GM18508 (cell line): Measurements from ENCODE around the gene MRAS.

Experiments used
- ATAC-seq: cut with Tn5 transposase; IDR thresholded peaks from one replicate; pipeline ENCODE4 v1.9.1; 2021; ENCODE audit warnings: moderate number of reproducible peaks; ENCODE audit not compliant: insufficient read depth, unreplicated experiment

MRAS gene

GRCh38 chr3:138347960-138348753 lies at the start of gene MRAS:
Gene MRAS (plus strand): TSS chr3:138348579. CDS start chr3:138372884, 24,305 bp downstream.
- no peak for ATAC-seq

DNA sequence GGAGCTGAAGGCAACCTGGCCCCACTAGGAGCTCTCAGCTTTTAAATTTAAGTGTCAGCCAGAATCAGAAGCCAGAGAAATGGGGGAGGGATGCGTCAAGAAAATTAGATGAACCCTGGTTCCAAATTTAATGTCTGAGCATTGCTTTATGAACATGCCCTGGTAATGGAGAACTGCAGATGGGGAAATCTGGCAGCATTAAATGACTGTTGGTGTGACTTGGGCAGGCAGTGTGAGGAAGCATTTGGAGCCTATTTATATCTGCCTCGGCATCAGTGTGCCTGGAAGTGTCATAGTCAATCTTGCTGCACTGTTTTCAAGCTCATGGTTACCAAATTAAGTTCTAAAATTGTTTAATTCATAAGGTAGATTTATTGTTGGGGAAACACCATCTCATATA lies 47.7 kb upstream of the MRAS start:
- ATAC-seq, result no peak

- ATAC-seq, result no peak
These were observed 44.9 kb upstream of the MRAS start for GRCh38 chr3:138303474-138303873.

GRCh38 chr3:138307899-138308298 lies 40.5 kb upstream of the MRAS start:
- no peak for ATAC-seq

GRCh38 chr3:138308783-138309182 lies 39.6 kb upstream of the MRAS start:
- ATAC-seq, result no peak

DNA sequence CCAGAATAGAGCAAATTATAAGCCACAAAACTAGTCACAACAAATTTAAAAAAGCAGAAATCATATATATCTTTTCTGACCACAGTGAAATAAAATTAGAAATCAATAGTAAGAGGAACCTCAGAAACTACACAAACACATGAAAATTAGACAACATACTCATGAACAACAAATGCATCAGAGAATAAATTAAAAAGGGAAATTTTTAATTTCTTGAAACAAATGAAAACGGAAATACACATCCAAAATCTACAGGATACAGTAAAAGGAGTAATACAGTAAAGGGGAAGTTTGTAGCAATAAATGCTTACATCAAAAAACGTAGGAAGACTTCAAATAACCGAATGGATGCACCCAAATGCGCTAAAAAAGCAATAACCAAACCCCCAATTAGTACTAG lies 37.9 kb upstream of the MRAS start:
- ATAC-seq, result no peak

GRCh38 chr3:138314751-138315150 lies 33.6 kb upstream of the MRAS start:
- ATAC-seq, result no peak

DNA sequence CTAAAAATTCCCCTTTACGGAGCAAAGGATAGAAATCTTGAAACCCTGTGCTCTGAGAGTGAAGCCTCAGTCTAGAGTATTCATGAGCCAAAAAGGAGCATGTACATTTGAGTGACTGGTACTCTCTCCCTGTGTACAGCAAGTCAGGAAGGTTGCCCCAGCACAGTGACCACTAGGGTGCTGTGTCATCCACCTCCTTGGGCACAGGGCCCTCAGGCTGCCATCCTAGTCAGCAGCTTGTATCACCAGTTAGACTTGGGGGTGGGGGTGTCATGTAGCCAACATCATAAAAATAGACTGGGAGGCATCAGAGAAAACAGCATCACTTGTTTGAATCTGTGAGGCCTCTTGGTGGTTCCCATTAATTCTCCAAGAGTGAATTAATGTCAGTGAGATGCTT lies 30.7 kb upstream of the MRAS start:
- ATAC-seq, result no peak

GRCh38 chr3:138323971-138324370 lies 24.4 kb upstream of the MRAS start:
- ATAC-seq, result no peak

DNA sequence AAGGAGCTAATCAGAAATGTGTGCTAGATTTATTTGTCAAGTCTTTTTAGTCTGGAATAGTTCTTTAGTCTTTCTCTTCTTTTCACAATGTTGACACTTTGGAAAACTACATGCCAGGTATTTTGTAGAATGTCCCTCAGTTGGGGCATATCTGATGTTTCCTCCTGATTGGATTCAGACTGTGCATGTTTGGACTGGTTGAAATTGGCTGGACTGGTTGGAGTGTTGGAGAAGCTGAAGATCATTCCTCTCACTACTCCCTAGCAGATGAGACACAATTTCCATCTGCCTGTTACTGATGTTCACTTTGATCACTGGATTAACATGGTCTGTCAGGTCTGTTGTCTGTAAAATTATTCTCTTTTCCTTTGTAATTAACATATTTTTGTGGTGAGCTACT lies 22.4 kb upstream of the MRAS start:
- no peak for ATAC-seq

- no peak for ATAC-seq
These were observed 21.3 kb upstream of the MRAS start for GRCh38 chr3:138326866-138327595.

DNA sequence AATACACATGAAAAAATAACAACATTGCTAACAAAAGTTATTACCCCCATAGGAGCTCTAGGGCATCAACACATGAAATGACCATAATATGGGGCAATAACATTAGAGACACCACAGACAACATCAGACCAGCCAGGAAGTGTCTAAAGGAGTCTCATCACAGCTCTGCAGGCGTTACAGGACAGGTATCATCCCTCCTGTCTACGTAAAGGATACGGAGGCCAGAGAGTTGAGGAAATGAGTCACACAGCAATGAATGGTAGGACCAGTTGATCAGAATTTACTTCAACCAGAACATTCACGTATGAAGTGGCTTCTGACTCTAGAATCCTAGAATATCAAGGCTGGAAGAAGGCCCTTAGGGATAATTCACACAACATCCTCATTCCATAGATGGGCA lies 20.5 kb upstream of the MRAS start:
- no peak for ATAC-seq

DNA sequence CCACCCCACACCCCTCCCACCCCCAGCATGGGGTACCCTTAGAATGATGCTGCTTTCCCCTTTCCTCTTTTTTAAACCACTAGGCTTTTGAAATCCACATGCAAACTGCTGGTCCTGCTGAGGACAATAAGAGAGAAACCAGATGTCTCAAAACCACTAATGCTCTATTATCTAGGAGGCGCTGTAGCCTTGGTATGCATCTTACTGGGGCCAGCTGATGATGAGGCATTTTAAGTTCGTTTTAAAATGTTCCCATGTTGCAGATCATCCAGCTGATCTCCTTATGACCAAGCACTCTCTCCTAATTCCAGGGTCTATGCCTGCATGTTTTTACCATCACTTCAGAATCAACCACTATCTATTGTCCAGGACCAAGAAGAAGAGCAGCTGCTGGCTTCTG lies 20.0 kb upstream of the MRAS start:
- no peak for ATAC-seq

- ATAC-seq, result no peak
These were observed 19.0 kb upstream of the MRAS start, which contains the start of gene NME9 for GRCh38 chr3:138329127-138329983. Gene NME9 (minus strand): TSS chr3:138329851. CDS start chr3:138329335, 516 bp downstream.

- ATAC-seq, result no peak
These were observed 18.4 kb upstream of the MRAS start for GRCh38 chr3:138329984-138330293.

GRCh38 chr3:138331143-138331894 lies 17.1 kb upstream of the MRAS start:
- no peak for ATAC-seq

- ATAC-seq, result no peak
These were observed 15.8 kb upstream of the MRAS start for GRCh38 chr3:138332472-138333073.

DNA sequence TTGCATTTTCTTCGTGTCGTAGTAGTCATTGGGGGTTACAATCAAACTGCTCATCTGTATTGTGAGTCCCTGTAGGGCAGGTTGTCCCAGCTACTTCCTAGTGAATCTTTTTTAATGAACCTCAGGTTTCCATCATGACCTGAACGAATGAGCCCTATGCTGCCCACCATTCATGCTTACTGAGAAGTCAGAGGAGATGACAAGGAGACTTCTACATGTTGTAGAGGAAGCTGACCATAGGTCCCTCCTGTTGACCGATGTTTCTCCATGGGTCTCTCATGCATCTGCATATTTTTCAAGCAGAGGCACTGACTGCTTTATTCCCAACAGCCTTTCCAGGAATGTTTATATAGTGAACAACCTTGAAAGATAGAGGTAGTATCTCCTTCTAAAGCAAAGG lies 13.8 kb upstream of the MRAS start:
- no peak for ATAC-seq

GRCh38 chr3:138336454-138336999 lies 11.9 kb upstream of the MRAS start:
- no peak for ATAC-seq

GRCh38 chr3:138338244-138338643 lies 10.1 kb upstream of the MRAS start:
- ATAC-seq, result no peak
